Activated CD4-positive, alpha-beta T cell treated with anti-CD3 and anti-CD28 coated beads for 4 hours (primary cell): Measurements from ENCODE around the gene HOXC10.

Experiments used
- DNase-seq, 2 donors: peaks; one replicate each; pipeline ENCODE4 v3.0.0-alpha.2; 2020

The HOXC10 gene

DNA sequence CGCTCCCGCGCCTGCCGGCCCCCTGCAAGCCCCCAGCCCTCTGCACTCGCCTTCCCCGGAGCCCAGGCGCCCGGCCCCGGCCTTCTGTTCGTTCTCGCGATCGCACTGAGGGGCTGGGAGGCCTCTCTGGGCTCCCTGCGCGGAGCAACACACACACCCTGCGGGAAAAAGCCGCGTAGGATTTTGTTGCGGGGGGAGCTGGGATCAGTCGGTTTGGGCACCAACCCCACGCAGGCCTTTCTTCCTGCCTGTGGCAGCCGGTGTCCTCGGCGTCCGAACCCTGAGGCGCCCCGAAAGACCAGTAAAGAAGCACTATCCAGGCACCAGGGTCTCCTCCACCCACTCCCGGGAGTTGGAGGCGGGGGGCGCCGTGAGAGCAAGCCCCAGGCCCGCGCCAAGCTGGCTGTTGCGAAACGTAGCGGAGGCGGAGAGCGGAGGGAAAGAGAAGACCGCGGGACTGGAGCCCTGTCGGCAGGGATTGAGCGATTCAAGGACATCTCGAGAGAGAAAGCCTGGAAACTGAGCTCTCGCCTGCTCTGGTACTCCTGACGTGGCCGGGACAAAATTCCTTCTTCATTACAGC lies 46.0 kb downstream of the HOXC10 start:
- no peak for DNase-seq

DNA sequence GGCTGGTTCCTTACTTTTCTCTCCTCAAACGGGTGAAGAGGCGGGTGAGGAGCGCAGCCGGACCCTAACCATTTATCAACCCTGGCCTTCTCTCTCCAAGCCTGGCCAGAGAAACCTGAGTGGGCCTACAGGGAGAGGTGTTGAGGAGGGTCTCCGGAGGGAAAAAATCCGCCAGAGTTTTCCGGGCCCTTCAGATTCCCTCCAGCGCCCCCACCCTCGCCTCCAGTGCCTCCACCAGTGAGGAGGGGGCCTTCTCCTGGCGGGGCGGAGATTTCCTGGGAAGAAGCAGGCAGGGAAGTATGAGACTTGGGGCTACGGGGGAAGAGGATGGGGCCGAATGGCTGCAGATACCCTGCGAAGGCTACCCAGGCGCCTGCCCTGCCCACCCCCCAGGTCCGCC lies 46.5 kb downstream of the HOXC10 start:
- no peak for DNase-seq

DNA sequence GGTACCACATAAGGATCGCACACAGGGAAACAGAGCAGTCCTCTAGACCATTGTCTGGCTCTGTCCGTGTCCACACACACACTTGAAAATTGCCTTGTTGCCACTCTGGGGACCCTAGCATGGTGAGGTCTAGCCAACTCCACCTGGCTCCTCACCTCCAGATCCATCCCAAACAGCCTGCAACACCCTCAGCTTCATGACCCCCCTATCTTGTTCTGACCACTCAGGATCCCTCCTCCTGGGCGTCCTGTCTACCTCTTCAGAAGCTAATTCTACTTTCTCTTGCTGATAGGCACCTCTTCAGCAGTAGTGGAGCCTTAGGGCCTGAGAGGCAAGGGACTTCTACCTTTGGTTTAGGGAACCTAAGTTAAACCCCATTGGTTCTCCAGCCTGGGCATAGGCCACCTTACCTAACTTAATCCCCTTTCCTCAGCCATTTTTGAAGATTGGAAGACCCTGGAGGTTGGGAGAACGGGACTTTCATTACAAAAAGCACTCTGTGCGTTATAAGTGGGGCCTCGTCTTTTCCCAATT lies 47.2 kb downstream of the HOXC10 start:
- no peak for DNase-seq

- peak; percentile 40 to 60 for DNase-seq
These were observed 47.7 kb downstream of the HOXC10 start, which contains the start of gene HOXC5 for GRCh38 chr12:54032627-54033100. HOXC5 (plus strand) TSS chr12:54033050; CDS start chr12:54033123, 73 bp downstream.

- DNase-seq, result no peak
These were observed 48.4 kb downstream of the HOXC10 start for GRCh38 chr12:54033106-54033979.

- no peak for DNase-seq
These were observed 49.2 kb downstream of the HOXC10 start for GRCh38 chr12:54033980-54034784.

DNA sequence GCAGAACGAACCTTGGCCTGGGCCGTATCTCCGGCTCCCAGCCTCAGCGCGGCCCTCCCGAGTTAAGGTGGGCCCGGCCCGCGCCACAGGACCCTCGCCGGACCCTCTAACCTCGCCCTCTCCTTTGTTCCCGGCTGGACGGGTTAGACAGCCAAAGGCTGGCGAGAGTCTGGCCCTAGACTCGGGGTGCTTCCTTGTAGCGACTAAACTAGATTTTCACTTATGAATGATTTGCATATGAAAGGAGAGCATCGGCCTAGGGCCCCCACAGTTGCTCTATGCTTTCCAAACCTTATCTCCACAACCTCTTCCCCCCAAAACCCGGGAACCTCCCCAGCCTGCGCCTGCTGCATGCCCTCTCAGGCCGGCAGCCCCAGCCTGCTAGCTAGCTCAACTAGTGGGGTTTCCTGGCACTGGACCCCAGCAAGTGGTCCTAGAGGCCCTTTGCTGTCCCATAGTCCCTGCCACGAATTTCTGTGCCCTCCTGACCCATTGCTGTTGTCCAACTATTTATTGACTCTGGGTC lies 49.9 kb downstream of the HOXC10 start:
- DNase-seq, result no peak

- DNase-seq, result no peak
These were observed 50.8 kb downstream of the HOXC10 start for GRCh38 chr12:54035568-54036264.

DNA sequence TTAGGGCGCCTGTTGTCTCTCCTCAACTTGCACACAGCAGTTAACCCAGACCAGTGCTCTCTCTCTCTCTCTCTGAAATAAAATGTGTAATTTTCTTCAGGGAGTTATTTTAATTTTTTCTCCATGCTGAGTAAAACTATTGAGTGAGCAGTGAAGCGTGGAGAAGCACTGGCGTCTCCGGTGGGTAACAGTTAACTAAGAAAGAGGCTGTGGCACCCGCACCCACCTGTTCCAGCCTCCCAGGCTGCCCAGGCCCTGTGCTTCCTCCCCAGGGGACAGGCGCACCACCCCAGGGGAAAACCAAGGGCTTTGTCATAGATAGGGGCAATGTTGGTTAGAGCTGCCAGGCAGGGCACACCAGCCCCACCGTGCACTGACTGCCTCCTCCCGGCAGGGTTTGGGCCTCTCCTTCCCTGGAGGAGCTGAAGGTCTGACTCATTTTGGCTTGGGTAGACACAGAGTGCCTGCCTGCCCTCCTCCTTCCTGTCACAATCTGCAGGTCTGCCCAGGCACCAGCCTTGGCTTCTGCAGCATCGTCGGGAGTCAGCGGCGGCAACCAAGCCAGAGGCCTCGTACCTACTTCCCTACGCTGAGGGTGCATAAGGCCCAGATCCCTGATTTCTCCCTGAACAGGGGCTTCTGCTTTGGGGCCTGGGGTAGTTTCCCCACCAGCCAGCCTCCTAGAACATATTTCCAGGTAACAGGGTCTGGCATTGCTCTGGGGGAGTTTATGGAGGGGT lies 51.8 kb downstream of the HOXC10 start:
- no peak for DNase-seq

DNA sequence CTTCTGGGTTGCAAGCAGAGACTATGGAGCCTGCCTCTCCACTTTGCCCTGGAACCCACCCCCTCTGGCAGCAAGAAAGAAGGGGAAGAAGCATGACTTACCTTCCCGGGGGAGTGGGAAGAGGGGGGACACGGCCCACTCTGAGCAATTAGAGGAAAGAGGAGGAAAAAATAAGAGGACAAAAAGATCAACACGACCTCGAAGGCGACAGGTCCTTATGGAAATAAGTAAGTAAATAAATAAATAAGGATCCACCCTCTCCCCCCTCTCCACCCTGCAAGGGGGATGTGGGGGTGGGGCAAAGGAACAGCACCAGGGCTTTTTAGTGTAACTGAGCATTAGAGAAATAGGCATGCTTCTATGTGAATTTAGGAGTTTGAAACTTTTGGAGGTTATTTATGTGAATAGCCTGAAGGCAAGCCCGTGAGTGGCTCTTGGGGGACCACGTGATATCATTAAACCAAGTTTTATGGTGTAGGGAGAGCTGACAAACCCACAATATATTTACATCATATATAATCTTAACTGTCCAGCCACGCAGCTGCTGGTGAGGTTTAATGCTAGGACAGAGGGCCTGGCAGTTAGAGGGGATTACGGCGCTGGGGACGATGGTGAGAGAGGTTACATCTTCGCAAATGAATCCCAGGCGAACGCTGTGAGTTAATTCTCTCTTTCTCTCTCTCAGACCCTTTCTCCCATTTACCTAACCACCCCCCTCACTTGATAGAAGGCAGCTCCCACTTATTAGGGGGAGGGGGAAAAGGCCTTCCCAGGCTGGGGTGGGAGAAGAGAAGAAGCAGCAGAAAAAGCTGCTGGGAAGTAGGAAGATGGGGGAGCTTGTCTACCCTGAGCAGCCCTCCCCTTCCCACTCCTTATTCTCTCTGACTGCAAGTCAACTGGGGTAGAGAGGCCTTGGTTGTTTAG lies 52.7 kb downstream of the HOXC10 start:
- no peak for DNase-seq

- DNase-seq, result no peak
These were observed 53.4 kb downstream of the HOXC10 start for GRCh38 chr12:54038284-54038870.

DNA sequence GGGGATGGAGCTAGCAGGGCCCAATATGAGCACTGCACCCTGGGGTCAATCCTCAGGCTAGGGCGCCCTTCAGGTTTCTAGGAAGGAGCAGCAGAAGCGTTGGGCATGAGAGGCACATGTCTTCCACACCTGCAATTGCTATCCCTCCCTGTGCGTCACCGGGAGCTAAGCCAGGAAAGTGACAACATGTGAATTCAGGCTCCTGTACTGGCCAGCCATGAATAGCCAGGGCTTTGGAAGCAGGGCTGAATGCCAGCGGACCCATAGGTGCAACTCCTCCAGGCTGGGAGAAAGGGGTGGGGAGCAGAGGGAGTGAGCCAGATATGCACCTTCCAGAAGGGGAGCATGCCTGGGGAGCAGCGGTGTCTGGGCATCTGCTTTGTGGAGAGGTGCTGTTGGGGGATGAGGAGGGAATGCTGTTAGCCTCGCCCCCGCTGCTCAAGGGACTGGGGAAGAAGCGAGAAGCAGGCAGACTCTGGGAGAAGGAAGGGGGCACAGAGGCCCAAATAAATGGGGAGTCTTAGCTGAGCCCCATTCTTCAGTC lies 54.0 kb downstream of the HOXC10 start:
- no peak for DNase-seq

DNA sequence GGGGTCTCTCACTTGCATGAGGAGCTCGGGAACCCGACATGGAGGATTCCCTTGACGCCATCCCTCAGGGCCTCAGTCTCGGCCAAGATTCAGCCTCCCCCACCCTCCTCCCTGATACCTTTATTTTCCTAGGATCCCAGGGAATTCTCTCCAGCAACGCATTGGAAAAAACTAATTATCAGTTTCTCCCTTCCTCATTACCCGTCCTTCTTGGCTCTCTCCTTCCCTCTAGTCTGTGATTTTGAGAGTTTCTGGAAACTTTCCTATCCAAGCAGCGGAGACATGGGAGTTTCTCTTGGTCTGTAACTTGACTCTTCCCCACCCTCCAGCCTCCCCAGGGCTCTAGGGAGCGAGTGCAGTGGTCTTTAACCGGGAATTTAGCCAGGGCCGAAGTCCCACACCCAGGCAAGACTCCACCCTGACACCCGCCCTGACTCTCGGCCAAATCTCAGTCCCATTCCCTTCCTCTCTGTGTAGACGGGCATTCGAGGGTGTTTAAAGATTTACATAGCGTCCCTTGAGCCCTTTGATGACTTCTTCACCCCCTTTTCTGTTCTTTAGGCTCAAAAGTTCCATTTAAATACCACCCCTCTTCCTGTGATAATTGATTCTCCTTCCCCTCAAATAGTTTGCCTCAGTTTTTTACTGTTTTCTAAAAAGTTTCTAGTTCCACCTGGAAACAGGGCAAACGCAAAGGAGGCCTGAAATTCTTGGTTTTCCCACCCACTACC lies 54.6 kb downstream of the HOXC10 start:
- no peak for DNase-seq
